A673 (cell line): Measurements from ENCODE around the gene OR6B1.

Source experiments
- EZH2 ChIP-seq: fragments of 200-600 bp; sonication (generic); IDR thresholded peaks from 2 replicates; pipeline ENCODE4 v1.6.1; 2017; ENCODE audit warnings: borderline replicate concordance, low read depth, mild to moderate bottlenecking, mixed read lengths, antibody characterized with exemption, low read length; ENCODE audit not compliant: poor library complexity, severe bottlenecking
- TF ChIP-seq, protein P1 (sequence below): fragments of 300-800, 200-600 bp; sonication (generic); conservative IDR thresholded peaks from 2 replicates; pipeline ENCODE4 v1.5.1; 2017; ENCODE audit warnings: low read depth, mild to moderate bottlenecking, antibody characterized with exemption, low read length, moderate library complexity, mixed read lengths

DNA sequence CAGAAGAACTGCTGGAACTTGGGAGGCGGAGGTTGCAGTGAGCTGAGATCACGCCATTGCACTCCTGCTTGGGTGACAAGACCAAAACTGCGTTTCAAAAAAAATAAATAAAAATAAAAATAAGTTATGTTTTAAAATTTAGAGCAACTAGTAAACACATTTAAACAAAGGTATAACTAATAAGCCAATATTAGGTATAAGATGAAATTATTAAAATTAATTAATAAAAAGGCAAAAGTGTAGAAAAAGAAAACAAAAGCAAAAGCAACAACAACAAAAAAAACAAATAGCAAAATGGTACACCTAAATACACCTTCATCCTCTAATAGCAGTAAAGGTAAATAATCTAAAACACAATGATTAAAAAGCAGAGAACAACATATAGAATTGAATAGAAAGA, 6.2 kb upstream of the OR6B1 start:
- TF ChIP-seq, protein P1, sequence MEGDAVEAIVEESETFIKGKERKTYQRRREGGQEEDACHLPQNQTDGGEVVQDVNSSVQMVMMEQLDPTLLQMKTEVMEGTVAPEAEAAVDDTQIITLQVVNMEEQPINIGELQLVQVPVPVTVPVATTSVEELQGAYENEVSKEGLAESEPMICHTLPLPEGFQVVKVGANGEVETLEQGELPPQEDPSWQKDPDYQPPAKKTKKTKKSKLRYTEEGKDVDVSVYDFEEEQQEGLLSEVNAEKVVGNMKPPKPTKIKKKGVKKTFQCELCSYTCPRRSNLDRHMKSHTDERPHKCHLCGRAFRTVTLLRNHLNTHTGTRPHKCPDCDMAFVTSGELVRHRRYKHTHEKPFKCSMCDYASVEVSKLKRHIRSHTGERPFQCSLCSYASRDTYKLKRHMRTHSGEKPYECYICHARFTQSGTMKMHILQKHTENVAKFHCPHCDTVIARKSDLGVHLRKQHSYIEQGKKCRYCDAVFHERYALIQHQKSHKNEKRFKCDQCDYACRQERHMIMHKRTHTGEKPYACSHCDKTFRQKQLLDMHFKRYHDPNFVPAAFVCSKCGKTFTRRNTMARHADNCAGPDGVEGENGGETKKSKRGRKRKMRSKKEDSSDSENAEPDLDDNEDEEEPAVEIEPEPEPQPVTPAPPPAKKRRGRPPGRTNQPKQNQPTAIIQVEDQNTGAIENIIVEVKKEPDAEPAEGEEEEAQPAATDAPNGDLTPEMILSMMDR = no peak
- TF ChIP-seq EZH2 = no peak
